NCI-H69 (cell line): ENCODE results near the gene LRRTM3.
A peak's percentile ranks its signal among the peaks of the same experiment; 100 is the strongest.

ENCODE experiments used
- DNase-seq: peaks from one replicate; lab custom pipeline; 2025; lab: John Stamatoyannopoulos, UW

The LRRTM3 gene

DNA sequence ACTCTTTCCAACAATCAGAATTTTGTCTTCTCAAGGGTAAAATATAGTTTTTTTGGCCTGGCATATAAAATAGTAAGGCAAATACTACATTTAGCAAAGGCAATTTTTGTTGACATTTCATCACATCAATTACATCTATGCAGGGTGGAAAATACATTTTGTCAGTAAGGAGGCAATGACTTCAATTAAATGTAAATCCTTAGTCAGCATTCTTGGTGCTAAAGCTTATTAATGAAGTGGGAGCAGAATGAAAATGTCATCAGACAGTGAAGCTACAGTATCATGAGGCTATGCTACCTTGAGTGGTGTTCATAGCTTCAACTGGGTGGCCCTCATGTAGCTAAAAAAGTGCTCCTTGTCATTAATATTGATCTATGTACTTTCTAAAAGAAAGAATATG, 8.9 kb downstream of the LRRTM3 start:
- no peak for DNase-seq

DNA sequence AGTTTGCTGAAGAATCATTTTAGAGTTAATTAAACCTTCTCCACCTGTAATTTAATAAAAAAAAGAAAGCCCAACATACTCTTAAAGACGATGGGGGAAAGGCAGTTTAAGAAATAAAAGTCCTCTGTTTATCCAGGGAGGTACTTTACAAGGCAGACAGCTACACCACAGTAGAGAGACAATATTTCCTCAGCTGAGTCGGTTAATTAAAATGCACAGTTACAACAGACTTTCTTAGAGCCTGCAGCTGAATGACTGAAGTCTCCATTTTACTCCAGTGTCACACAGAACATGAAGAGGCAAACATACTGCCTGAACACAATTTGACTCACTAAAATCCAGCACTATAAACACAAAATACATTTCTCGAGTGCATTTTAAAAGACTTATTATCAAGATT, 15.1 kb downstream of the LRRTM3 start:
- DNase-seq, result peak; percentile 27

DNA sequence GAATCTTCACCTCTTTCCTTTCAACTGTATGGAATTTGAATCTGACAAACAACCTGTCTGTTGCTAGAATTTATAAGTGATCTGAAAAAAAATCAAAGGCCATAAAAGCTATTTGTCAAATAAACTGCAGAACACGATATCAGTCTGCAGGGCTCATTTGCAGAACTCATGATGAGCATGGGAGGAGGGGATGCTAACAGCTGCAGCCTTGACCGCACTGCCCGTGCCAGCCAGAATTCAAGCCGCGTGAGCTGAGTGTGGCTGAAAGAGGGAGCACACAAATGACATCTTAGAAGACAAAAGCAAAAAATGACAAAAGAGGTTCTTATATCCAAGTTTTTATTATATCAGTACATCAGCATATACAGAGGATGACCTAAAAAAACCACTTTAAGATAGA, 15.7 kb downstream of the LRRTM3 start:
- peak; percentile 57 for DNase-seq

DNA sequence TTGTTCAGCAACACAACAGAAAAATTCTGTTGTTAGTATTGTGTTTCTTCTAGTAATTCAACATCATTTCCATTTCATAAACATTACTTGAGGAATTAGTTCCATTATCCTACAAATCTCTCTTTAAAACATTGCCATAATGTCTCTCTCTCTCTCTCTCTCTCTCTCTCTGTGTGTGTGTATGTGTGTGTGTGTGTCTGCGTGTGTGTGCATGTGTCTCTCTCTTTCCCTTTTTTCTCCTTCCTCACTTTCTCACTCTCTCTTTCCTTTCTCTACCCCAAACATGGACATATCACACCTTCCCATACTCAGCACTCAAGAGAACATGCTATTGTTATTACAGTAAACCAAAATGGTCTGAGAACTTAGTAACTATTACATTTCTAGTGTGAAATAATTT, 16.6 kb downstream of the LRRTM3 start:
- no peak for DNase-seq

DNA sequence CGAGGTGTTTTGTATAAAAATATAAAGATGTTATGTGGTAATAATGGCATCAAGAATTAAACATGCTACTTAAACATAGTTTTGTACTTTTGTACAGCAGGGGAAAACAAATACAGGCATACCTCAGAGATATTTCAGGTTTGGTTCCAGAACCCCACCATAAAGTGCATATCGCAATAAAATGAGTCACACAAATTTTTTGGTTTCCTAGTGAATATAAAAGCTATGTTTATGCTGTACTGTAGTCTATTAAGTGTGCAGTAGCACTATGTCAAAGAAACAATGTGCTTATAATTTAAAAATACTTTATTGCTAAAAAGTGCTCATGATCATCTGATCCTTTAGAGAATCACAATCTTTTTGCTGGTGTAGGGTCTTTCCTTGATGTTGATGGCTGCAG, 17.8 kb downstream of the LRRTM3 start:
- no peak for DNase-seq

DNA sequence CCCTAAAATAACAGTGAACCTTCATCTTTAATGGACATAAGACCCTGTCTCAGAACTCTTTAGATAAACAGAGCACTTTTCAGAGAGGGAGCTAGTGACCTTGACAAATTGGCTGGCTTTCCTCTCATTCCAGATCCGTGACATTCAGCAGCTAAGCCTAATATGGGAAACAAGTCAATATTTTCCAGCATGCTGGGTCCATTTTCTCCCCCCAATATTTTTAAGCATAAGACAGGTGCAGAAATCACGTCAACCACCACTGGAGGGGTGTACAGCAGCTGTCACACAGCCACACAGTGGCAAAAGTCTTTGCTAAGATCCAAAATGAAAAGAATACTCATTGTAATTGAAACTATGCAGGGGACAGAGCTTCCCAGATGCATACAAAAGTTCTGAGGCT, 26.1 kb downstream of the LRRTM3 start:
- no peak for DNase-seq

DNA sequence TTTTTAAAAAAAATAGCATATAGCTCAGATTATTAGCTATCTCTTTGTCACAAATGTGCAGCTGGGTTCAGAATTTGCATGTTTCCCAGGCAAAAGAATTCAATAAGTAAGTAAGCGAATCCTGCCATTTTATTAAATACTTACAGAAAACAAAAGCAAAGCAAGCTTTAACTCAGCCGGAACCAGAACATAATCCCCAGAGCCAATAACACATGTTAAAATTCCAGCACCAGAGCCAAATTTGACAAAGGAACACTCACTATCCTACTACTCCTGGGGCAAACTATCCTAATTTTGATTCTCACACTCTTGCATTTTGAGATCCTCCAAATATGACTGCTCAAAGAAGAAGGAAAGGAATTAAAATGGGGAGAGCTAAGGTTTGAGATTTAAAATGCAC, 32.6 kb downstream of the LRRTM3 start:
- no peak for DNase-seq

DNA sequence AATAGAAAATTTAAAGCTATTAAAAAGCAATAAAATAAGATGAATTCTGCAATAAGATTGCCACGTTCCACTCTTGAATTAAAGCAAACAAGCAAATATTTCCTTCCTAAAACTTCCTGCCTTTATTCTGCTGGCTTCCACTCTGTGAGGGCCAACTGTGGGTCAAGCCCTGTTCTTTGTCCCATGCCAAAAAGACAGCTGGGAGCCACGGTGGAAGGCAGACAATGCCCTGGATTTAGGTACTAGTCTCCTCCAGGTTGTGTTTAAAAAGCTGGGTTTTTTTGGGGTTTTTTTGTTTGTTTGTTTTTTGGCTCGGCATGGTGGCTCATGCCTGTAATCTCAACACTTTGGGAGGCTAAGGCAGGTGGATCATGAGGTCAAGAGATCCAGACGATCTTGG, 39.1 kb downstream of the LRRTM3 start:
- DNase-seq, result no peak

DNA sequence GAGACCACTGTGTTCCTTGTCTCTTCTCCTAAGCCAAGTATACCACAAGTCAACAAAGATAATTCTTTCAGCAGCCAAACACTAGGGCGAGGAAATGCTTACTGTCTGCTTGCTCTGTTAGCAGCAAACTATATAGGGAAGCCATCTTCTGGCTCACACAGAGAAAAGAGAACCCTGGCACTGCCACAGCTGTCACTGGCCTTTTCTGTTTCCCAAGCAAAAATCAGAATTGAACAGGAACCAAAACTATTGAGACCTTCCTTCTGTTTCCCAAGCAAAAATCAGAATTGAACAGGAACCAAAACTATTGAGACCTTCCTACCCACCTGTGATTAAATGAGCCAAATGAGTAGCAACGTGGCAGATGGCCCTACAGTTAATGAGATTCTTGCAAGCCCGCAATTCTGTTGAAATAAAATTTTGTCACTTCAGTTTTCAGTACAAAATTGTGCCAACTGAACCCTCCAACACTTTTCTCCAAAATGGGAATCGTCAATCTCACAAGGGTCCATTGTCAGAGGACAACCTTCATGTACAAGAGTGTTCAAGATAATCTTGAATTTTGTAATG, 54.5 kb downstream of the LRRTM3 start:
- DNase-seq, result no peak

DNA sequence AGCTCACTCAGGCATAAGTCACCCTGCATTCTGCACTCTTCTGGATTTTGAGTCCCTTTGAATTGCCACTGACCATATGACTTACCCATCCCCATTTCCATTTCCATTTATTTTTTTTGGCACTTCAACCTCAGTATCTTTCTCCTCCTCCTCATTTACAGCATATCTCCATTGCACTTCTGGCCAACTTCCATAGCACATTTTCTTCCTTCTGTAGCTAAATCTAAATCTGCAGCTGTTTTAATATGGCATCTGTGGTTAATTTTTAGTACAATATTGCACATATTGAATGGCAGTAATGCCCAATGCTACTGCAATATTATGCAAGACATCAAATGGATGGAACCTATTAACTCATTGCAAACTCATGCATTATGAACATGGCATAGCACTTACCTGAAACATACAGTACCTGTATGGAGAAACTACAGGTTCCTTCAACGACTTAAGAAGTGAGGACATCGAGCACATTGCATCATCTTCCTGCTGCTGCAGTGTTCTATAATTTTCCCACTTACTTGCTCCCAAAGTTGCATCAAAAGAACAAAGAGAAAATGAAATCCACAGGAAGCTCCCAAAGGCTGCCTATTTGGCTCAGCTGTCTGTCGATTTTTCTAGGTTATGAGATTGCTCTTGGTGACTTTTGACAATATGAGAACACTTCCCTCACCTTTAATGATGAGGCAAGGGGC, 55.7 kb downstream of the LRRTM3 start:
- no peak for DNase-seq

DNA sequence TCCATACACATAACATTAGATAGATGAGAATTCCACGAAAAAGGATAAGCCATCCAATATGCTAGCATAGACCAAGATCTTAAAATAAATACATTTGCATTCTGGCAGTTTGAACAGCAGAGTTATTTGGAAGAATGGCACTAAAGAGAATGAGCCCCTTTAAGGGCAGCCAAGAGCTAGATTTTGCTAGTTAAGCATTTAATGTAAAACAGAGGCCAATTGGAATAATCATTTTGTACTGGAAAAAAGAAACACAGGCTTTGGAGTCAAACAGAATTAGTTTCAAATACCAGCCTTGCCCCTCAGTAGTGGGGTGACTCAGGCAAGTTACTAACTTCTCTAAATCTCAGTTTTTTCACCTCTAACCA, 56.2 kb downstream of the LRRTM3 start:
- DNase-seq, result no peak

DNA sequence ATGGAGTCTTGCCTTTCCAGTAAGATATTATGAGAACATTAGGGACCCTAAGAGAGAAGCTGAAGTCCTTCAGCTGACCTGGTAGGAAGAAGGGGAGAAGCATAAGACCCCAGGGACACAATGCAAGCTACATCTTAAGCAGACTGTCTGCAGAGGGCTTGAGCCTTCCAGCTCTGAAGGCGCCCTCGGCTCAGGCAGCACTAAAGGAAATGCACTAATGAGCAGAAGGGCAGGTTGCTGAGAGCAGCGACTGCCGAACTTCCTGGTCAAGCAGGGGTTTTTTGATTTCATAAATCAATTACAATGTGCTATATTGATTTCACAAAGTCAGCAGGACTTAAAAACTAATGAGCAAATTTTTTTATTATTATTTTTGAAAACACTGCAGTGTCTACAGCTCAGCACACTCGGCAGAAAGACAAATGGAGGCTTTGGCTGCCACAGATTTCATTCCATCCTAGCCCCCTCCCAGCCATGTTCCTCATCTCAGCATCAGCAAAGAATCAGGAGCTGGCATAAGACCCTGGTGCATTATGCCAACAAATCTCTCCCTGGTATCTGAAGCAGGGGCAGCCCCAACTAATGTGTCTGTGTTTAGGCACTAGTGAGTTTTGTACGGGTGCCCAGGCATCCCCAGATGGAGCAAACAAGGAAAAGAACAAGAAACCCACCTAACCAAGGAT, 57.1 kb downstream of the LRRTM3 start:
- peak; percentile 73 for DNase-seq

DNA sequence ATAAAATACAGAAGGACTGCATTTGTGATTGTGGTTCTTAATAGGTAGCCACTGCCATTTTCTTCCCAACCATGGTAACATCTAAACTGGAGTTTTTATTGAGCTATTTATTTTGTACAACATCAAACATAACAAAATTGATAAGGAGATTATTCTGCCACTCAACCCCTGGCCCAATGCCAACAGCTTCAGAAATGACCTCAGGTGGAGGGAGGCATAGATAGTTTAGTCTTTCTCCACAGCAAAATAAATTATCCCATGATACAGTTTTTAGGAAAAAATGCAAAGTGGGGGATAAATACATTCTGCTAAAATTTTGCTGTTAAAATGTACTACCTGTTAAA, 57.6 kb downstream of the LRRTM3 start:
- DNase-seq, result peak; percentile 63

DNA sequence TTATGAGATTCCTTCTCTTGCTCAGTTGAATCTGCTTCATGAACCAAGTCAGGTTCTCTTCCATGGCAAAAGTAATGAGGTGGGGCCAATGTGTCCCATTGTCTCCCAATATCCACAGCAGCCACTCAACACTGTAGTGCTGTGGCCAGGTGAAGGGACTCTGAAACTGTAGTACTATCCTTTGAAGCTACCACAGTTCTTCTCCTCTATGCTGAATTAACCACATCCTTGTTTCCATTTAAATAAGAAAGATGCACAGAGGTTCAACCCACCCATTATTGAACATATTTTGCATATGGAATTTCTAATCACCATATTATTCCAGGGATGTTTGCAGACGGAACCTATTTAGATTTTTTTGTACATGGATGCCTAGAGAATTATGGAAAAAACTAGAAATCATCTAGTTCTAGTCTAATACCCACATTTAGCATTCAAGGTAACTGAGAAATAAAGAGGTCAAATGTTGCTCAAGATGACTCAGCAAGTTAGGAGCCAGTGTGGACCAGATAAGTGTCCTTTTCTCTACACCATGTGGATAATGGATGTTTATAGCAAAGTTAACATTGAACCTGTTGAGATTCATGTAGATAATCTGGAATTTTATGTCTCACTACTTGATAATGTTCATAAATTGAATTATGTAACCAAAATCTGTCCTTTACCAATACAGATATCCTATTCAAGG, 64.5 kb downstream of the LRRTM3 start:
- no peak for DNase-seq

DNA sequence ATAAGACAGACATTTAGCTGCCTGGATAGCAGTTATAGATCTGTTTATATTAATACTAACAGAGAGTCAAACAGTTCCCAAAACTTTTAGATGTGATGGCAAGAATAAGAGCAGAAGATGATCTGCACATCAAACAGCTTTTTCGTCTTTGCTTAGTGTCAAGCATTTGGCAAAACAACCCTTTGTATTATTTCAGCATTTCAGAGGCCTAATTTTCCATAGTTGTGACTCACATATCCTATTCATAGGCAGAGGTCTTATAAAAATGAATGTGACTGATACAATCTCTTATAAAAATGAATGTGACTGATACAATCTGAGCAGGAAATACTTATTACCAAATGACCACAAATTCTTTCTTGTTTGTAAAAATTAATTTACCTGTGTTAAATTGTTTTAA, 71.2 kb downstream of the LRRTM3 start:
- DNase-seq, result no peak

DNA sequence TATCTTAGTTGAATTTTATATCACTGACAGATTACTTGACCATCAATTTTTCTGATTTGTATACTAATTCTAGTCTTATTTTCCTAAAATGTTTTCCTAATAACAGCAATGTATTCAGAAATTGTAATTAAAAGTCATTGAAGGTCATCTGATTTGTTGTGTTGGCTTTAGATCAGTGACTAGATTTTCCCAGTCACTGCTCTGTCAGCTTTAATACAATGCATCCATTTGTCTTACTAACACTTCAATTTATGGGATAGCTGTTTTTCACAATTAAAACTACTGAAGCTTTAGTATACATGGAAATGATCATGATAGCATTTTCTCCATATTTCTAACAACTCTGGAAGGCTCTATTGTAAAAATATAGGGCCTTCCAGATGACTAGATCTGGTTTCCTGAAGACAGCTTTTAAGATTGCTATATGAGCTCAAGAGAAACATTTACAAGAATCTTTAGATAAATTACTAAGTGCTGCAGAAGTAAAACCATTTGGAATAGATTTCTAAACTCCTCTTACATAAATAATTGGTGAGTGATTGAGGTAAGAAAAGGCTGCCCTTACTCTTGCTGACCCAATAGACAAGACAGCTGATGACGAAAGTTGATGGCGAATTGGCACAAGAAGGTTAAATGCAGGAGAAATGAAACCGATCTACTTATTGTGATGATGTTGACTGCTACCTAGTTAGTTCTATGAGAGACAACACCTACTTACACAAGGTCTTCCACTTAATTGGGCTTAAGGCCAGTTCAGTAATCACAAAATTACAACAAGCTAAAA, 74.1 kb downstream of the LRRTM3 start:
- DNase-seq, result no peak

DNA sequence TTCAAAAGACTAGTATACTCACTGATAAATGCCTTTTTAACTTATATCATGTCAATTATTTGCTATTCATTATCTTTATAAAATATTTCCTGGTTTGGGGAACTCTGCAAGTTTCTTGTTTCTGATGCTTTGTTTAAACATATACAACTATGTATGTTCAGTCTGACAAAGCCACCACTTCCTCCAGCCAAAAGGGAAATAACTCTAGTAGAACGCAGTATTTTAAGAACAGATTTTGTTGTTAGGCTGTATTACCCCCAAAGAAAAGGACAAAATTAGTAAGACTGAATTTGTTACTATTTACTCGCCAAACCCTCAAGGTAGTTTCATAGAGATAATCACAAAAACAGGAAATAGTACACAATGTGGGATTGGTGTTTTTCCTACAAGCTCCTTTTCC, 78.9 kb downstream of the LRRTM3 start:
- DNase-seq, result no peak

DNA sequence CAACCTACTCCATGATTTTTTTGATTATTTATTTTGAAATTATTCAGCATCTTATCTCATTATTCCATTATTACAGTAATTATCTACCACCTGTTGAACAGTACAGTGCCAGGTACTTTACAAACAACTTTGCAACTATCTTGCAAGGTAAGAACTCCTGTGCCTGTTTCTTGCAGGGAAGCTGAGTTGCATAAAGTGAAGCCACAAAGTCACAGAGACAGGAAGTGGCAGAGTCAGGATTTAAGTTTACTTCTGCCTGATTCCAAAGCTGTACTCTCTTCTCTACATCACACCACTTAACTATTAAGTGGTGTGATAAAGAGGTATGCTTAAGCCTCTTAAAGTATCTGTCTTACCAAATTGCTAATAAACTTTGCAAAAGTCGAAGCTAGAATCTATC, 80.1 kb downstream of the LRRTM3 start:
- no peak for DNase-seq

DNA sequence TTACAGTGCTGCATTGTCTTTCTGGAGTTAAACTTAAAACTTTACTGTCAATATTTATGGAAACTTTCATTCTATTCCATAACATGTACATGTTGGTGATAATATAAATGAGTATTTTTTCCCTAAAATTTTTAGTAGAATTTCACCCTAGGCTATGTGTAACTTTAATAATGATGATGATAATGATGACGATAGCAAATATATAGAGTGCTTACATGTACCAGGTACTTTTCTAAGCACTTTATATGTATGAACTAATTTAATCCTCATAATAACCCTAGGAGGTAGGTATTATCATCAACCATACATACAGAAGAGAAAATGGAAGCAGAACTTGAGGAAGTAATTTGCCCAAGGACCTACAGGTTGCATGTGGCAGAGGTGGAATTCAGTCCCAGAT, 85.6 kb downstream of the LRRTM3 start:
- no peak for DNase-seq

DNA sequence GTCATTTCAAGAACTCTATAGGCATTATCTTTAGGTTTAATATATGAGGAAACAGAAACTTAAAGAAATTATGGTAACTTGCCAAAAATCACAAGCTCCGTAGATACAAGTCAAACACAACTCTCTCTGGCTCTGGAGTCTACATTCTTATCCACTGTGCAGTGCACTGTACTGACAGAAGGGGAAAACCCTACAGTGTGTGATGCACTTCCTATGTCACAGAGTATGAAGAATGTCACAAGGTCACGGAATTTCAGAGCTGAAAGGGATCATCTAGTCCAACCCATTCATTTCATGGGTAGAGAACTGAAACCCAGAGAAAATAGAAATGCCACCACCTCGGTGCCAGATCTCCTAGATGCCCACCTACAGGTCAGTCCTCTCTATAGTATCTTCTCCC, 86.1 kb downstream of the LRRTM3 start:
- DNase-seq, result no peak

DNA sequence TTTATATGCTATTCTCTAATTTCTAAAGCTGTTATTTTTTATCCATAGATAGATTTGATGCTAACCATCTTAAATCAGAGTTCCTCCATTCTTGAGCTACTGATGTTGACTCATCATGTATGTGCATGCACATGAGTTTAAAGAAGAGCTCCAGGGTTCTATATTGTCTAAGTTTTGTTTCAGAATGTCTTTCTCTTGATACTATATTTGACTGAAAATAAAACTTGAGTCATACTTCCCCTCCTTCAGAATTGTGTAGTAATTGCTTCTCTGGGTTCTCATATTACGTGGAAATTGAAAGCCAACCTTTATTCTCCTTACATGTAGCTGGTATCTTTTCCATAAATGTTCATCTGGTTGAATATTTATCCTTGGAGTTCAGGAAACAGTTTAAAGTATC, 89.4 kb downstream of the LRRTM3 start:
- no peak for DNase-seq

DNA sequence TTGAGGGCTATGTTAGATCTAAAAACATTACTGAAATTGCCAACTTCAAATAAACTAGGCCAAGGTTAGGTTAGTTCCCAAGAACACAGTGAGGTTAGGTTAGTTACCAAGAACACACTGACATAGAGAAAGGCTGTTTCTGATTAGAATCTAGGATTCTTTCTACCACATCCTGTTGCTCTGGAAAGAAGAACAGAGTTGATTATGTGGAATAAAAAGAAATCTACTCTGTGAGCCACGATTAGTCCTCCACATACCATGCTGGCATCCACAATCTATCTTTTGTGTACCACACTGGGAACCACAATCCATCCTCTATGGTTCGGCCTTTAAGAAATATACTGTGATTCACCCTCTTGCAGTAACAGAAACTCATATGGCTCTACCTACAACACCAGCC, 91.4 kb downstream of the LRRTM3 start:
- no peak for DNase-seq

DNA sequence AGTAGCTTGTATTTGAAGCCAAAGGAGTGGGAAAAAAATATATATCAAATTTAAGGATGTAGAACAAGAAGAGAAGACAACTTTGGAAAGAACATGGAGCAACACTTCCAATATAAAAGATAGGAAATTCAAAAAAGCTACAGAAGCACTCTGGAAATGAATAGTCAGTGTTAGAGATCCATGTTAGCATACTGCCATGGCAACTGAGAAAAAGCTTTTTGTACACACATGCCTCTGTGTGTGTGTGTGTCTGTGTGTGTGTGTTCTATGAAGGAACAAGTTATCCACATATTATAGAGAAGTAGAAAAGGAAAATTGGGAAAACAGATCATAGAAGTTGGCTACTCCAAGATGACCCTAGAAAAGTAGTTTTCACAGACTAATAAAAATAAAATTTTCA, 96.3 kb downstream of the LRRTM3 start:
- no peak for DNase-seq
